Activated naive CD4-positive, alpha-beta T cell treated with anti-CD3 and anti-CD28 coated beads, Interleukin-2, amount 50 U/mL, for 72 hours (primary cell): ENCODE results near the gene PTPRR. TPM values are rescaled to one million over a fixed set of nuclear protein-coding genes. Genes with fewer than 3 reads are reported as not detected.

Experiments
- ATAC-seq, 2 donors: fragments of 150-1000 bp; cut with Tn5 transposase; 2 replicates each; pipeline ENCODE4 v1.10.0; 2021; ENCODE audit warnings: mild to moderate bottlenecking in 2 of 2, moderate library complexity in 2 of 2
- DNase-seq, 2 donors: peaks; one replicate each; pipeline ENCODE4 v3.0.0; 2021 to 2022; ENCODE audit warnings: low spot score in 2 of 2
- H3K27ac Mint-ChIP-seq, 2 donors: one replicate each; pipeline ENCODE4 v1.8.0; 2022; ENCODE audit warnings: mild to moderate bottlenecking in 2 of 2, mixed read lengths in 2 of 2
- H3K36me3 Mint-ChIP-seq, 2 donors: one replicate each; pipeline ENCODE4 v1.8.0; 2022; ENCODE audit warnings: mixed read lengths in 2 of 2
- H3K9me3 Mint-ChIP-seq, 2 donors: one replicate each; pipeline ENCODE4 v1.8.0; 2022; ENCODE audit warnings: mixed read lengths in 2 of 2
- total RNA-seq, 2 donors: library from RNA; stranded (reverse); gene quantifications; one replicate each; pipeline ENCODE4 v1.2.3, GENCODE V29; 2022

PTPRR gene
- total RNA-seq, 2 donors from 2014 or later, result not detected

- no peak overlapping the region for H3K27ac Mint-ChIP-seq
- ATAC-seq, result no peak
- DNase-seq, result no peak
- H3K36me3 Mint-ChIP-seq, result no peaks in the 10 kb centered on the region
- H3K9me3 Mint-ChIP-seq, result no peaks in the 10 kb centered on the region
Measured at GRCh38 chr12:70854881-70855568, 65.5 kb downstream of the PTPRR start.

- H3K9me3 Mint-ChIP-seq, result no peaks in the 10 kb centered on the region
- DNase-seq (no peak), ATAC-seq (no peak)
- H3K36me3 Mint-ChIP-seq, result no peaks in the 10 kb centered on the region
- no peak overlapping the region for H3K27ac Mint-ChIP-seq
Measured at GRCh38 chr12:70854138-70854537, 66.4 kb downstream of the PTPRR start.

- Mint-ChIP-seq H3K9me3 (no peaks in the 10 kb centered on the region), H3K36me3 (no peaks in the 10 kb centered on the region), H3K27ac (no peak overlapping the region)
- ATAC-seq (no peak), DNase-seq (no peak)
Measured at GRCh38 chr12:70853326-70853725, 67.2 kb downstream of the PTPRR start.

- DNase-seq, result no peak
- Mint-ChIP-seq H3K27ac (no peak overlapping the region), H3K9me3 (no peaks in the 10 kb centered on the region), H3K36me3 (no peaks in the 10 kb centered on the region)
- ATAC-seq, result no peak
Measured at GRCh38 chr12:70852416-70853150, 68.0 kb downstream of the PTPRR start.

GRCh38 chr12:70849265-70849960 is 71.1 kb downstream of the PTPRR start:
- Mint-ChIP-seq H3K36me3 (no peaks in the 10 kb centered on the region), H3K27ac (no peak overlapping the region), H3K9me3 (no peaks in the 10 kb centered on the region)
- DNase-seq, result no peak
- no peak for ATAC-seq

GRCh38 chr12:70847871-70848270 is 72.7 kb downstream of the PTPRR start:
- Mint-ChIP-seq H3K27ac (no peak overlapping the region), H3K36me3 (no peaks in the 10 kb centered on the region), H3K9me3 (no peaks in the 10 kb centered on the region)
- DNase-seq, result no peak
- no peak for ATAC-seq

GRCh38 chr12:70845268-70845667 is 75.3 kb downstream of the PTPRR start:
- Mint-ChIP-seq H3K36me3 (no peaks in the 10 kb centered on the region), H3K9me3 (no peaks in the 10 kb centered on the region), H3K27ac (no peak overlapping the region)
- no peak for ATAC-seq
- DNase-seq, result no peak

- Mint-ChIP-seq H3K36me3 (no peaks in the 10 kb centered on the region), H3K27ac (no peak overlapping the region), H3K9me3 (no peaks in the 10 kb centered on the region)
- DNase-seq, result no peak
- no peak for ATAC-seq
Measured at GRCh38 chr12:70843363-70843762, 77.2 kb downstream of the PTPRR start.

GRCh38 chr12:70842942-70843341 is 77.6 kb downstream of the PTPRR start:
- ATAC-seq (no peak), DNase-seq (no peak)
- Mint-ChIP-seq H3K9me3 (no peaks in the 10 kb centered on the region), H3K27ac (no peak overlapping the region), H3K36me3 (no peaks in the 10 kb centered on the region)

- Mint-ChIP-seq H3K27ac (no peak overlapping the region), H3K36me3 (no peaks in the 10 kb centered on the region), H3K9me3 (no peaks in the 10 kb centered on the region)
- ATAC-seq, result no peak
- DNase-seq, result no peak
Measured at GRCh38 chr12:70842136-70842535, 78.4 kb downstream of the PTPRR start.

GRCh38 chr12:70840656-70841350 is 79.7 kb downstream of the PTPRR start:
- H3K9me3 Mint-ChIP-seq, result peaks cover 6% of the 10 kb centered on the region in 2 donors
- no peak for DNase-seq

GRCh38 chr12:70839544-70839943 is 81.0 kb downstream of the PTPRR start:
- peaks cover 6% of the 10 kb centered on the region in 2 donors for H3K9me3 Mint-ChIP-seq
- ATAC-seq (no peak), DNase-seq (no peak)
- H3K36me3 Mint-ChIP-seq, result no peaks in the 10 kb centered on the region
- no peak overlapping the region for H3K27ac Mint-ChIP-seq

More at GRCh38 chr12:70840656-70841350, 79.7 kb downstream of the PTPRR start:
- Mint-ChIP-seq H3K36me3 (no peaks in the 10 kb centered on the region), H3K27ac (no peak overlapping the region)
- ATAC-seq, result no peak

GRCh38 chr12:70838127-70838526 is 82.4 kb downstream of the PTPRR start:
- ATAC-seq, result no peak
- Mint-ChIP-seq H3K36me3 (no peaks in the 10 kb centered on the region), H3K27ac (no peak overlapping the region), H3K9me3 (peaks cover 6% of the 10 kb centered on the region in 2 donors)
- DNase-seq, result no peak

- DNase-seq (no peak), ATAC-seq (no peak)
- Mint-ChIP-seq H3K36me3 (no peaks in the 10 kb centered on the region), H3K9me3 (peaks cover 6% of the 10 kb centered on the region in 2 donors), H3K27ac (no peak overlapping the region)
Measured at GRCh38 chr12:70837026-70837425, 83.5 kb downstream of the PTPRR start.

- Mint-ChIP-seq H3K36me3 (no peaks in the 10 kb centered on the region), H3K27ac (no peak overlapping the region), H3K9me3 (peaks cover 6% of the 10 kb centered on the region in 2 donors)
- DNase-seq, result no peak
- ATAC-seq, result no peak
Measured at GRCh38 chr12:70835948-70836347, 84.6 kb downstream of the PTPRR start.

- Mint-ChIP-seq H3K9me3 (peaks cover 8% of the 10 kb centered on the region in 2 donors), H3K36me3 (no peaks in the 10 kb centered on the region), H3K27ac (no peak overlapping the region)
- ATAC-seq, result no peak
- no peak for DNase-seq
Measured at GRCh38 chr12:70831543-70831942, 89.0 kb downstream of the PTPRR start.
